Globus pallidus (tissue), 1 donor: ENCODE results near the gene PARS2.

Experiments
- DNase-seq: peaks from one replicate; pipeline ENCODE4 v3.0.0-alpha.2; 2015; ENCODE audit warnings: low spot score

The PARS2 gene

GRCh38 chr1:54774820-54775498 lies 10.6 kb upstream of the PARS2 start:
- DNase-seq = no peak

- no peak for DNase-seq
These were observed 8.6 kb upstream of the PARS2 start for GRCh38 chr1:54772951-54773350.

GRCh38 chr1:54768093-54768492 lies 3.8 kb upstream of the PARS2 start:
- DNase-seq = no peak

GRCh38 chr1:54767526-54767925 lies 3.2 kb upstream of the PARS2 start:
- DNase-seq = no peak

GRCh38 chr1:54766726-54767125 lies 2.4 kb upstream of the PARS2 start:
- no peak for DNase-seq

- DNase-seq = no peak
These were observed 719 bp upstream of the PARS2 start for GRCh38 chr1:54764922-54765561.

GRCh38 chr1:54763816-54764132 lies 549 bp downstream of the PARS2 start:
- no peak for DNase-seq

GRCh38 chr1:54758678-54759348 lies 5.5 kb downstream of the PARS2 start:
- DNase-seq = no peak

- no peak for DNase-seq
These were observed 6.5 kb downstream of the PARS2 start for GRCh38 chr1:54757833-54758232.

GRCh38 chr1:54754486-54755285 lies 9.6 kb downstream of the PARS2 start:
- no peak for DNase-seq

- DNase-seq = no peak
These were observed 10.3 kb downstream of the PARS2 start for GRCh38 chr1:54754045-54754444.

- DNase-seq = no peak
These were observed 12.9 kb downstream of the PARS2 start for GRCh38 chr1:54751426-54751825.

- no peak for DNase-seq
These were observed 13.7 kb downstream of the PARS2 start for GRCh38 chr1:54750596-54750995.

- DNase-seq = no peak
These were observed 16.1 kb downstream of the PARS2 start for GRCh38 chr1:54748094-54748835.

GRCh38 chr1:54745864-54746263 lies 18.5 kb downstream of the PARS2 start:
- DNase-seq = no peak

GRCh38 chr1:54745274-54745673 lies 19.0 kb downstream of the PARS2 start:
- DNase-seq = no peak

- no peak for DNase-seq
These were observed 19.6 kb downstream of the PARS2 start for GRCh38 chr1:54744696-54745095.

GRCh38 chr1:54743416-54744226 lies 20.7 kb downstream of the PARS2 start:
- DNase-seq = no peak

- no peak for DNase-seq
These were observed 22.0 kb downstream of the PARS2 start for GRCh38 chr1:54742282-54742681.

GRCh38 chr1:54741531-54741930 lies 22.8 kb downstream of the PARS2 start:
- no peak for DNase-seq

GRCh38 chr1:54738244-54738643 lies 26.1 kb downstream of the PARS2 start:
- no peak for DNase-seq
